GM15510 (cell line): Measurements from ENCODE around the gene CEP19.

Experiments used
- POLR2A ChIP-seq: IDR thresholded peaks from 3 replicates; pipeline ENCODE4 v1.6.1; 2011; ENCODE audit warnings: borderline replicate concordance; ENCODE audit not compliant: insufficient read length; ENCODE audit errors: extremely low read depth

The CEP19 gene

GRCh38 chr3:196721097-196721496 lies 9.0 kb upstream of the CEP19 start:
- no peak for TF ChIP-seq POLR2A

GRCh38 chr3:196712514-196713413 lies 714 bp upstream of the CEP19 start:
- TF ChIP-seq POLR2A: no peak

DNA sequence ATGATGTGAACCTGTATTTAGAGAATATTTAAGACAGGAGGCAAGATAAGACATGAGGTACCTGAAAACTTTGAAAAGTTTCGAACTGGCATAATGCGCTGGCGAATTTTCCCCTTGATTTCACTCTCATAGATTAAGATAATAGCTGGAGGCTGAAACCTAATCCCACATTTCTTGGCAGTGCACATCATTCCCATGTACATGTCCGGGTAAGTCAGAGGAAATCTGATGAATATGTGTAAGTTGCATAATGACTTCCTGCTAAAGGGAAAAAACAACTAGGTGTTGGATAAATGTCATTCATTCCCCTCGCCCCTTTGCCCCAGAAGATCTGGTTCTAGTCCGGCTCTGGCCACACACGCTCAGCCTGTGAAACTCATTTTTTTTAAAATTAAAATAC lies 3.6 kb downstream of the CEP19 start:
- TF ChIP-seq POLR2A: no peak

GRCh38 chr3:196707566-196707965 lies 4.5 kb downstream of the CEP19 start:
- TF ChIP-seq POLR2A: no peak

DNA sequence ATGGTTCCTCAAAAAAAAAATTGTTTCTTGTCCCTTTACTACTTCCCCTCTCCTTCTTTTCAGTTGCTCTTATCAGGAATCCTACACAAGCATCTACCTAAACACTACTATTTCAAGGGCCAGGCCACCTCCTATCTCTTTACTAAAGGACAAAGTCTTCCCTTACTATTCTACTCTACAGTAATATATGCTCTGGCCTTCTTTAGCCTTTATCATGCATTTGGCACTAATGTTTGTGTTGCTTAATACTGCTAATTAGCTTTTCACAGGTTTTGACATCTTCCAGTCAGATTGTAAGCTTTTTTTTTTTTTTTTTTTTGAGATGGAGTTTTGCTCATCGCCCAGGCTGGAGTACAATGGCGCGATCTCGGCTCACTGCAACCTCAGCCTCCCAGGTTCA lies 5.3 kb downstream of the CEP19 start:
- TF ChIP-seq POLR2A: no peak

- TF ChIP-seq POLR2A: no peak
Measured at GRCh38 chr3:196706327-196706726, 5.7 kb downstream of the CEP19 start.

DNA sequence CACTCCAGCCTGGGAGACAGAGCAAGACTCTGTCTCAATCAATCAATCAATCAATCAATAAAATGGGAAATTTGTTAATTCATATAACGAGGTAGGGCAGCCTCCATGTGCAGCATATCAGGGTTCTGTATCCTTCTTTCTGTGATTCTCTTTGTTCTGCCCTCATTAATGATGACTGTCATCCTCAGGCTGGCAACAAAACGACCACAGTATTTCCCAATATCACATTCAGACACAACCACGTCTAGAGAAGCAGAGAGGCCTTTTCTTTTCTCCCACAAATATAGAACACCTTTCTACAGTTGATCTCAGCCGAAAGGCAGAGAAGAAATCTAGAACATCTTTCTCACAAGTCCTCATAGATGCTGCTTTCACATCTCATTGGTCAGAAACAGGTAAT lies 11.2 kb downstream of the CEP19 start:
- no peak for TF ChIP-seq POLR2A

- no peak for TF ChIP-seq POLR2A
Measured at GRCh38 chr3:196699749-196700148, 12.3 kb downstream of the CEP19 start.

DNA sequence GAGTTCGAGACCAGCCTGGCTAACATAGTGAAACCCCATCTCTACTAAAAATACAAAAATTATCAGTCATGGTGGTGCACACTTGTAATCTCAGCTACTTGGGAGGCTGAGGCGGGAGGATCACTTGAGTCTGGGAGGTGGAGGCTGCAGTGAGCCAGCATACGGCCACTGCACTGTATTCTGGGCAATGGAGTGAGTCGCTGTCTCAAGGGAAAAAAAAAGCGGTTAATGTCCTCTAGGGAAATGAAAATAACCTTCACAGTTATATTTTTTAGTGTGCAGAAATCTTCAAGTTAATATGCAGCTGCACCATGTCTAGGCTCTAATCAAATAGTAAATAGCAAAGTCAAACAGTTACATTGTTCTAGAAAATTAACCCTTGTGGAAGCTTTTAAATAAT lies 14.8 kb downstream of the CEP19 start:
- TF ChIP-seq POLR2A: no peak

DNA sequence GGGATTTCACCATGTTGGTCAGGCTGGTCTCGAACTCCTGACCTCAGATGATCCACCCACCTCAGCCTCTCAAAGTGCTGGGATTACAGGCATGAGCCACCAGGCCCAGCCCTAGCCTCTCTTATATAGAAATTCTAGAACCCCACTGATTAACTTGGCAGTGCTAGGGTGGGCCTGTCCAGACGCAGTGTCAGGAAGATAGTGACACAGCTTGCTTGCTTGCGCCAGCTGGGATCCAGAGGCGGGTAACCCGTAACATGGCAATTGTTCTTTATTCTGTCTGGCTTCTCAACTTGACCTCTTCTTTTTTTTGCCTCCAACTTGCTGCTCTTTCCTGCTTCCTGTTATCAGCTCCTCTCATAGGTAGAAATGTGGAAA lies 16.2 kb downstream of the CEP19 start:
- TF ChIP-seq POLR2A: no peak

DNA sequence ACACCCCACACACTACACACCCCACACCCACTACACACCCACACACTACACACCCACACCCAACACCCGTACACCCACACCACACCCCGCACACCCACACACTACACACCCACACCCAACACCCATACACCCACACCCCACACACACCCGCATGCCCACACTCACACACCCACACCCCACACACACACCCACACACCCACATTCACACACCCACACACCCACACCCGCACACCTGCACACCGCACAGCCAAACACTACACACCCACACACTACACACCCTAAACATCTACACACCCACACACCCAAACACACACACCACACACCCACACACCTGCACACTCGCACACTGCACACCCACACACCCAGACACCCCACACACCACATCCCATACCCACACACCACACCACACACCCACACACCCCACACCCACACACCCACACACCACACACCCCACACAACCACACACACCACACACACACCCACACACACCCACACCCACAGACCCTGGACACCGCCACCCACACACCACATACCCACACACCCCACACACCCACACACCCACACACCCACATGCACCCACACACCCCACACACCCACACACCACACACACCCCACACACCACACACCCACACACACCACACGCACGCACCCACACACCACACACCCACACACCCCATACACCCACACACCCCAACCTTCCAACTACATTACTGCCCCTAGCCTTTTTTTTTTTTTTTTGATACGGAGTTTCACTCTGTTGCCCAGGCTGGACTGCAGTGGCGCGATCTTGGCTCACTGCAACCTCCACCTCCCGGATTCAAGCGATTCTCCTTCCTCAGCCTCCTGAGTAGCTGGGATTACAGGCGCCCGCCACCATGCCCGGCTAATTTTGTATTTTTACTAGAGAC lies 16.9 kb downstream of the CEP19 start:
- TF ChIP-seq POLR2A: no peak

DNA sequence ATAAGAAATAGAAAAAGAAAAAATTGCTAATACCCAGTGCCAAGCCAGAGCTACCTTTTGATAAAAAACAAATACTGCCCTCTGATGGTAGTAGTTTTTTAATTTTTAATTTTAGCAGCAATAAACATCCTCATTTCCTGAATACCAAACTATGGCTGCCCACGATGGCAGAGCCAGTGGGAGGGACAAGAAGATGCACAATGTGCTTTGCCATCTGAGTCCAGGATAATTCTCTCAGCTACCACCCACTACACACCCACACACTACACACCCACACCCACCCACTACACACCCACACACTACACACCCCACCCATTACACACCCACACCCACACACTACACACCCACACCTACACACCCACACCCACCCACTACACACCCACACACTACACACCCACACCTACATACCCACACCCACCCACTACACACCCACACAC lies 17.8 kb downstream of the CEP19 start:
- TF ChIP-seq POLR2A: no peak

GRCh38 chr3:196691386-196691785 lies 20.7 kb downstream of the CEP19 start:
- no peak for TF ChIP-seq POLR2A

- no peak for TF ChIP-seq POLR2A
Measured at GRCh38 chr3:196689941-196690660, 21.9 kb downstream of the CEP19 start.

- TF ChIP-seq POLR2A: no peak
Measured at GRCh38 chr3:196688349-196688748, 23.7 kb downstream of the CEP19 start.
